H1 (cell line): ENCODE data around the gene PBX3. TPM values are rescaled to one million over a fixed set of nuclear protein-coding genes. Genes with fewer than 3 reads are reported as not detected.

ENCODE experiments used
- ATF2 ChIP-seq: IDR thresholded peaks from 2 replicates; pipeline ENCODE4 v1.6.1; 2012; ENCODE audit warnings: low read length, inconsistent platforms
- CBX5 ChIP-seq: fragments of 300-800, 300-1000 bp; sonication (generic); IDR thresholded peaks from 2 replicates; pipeline ENCODE4 v1.7.1; 2016; ENCODE audit warnings: antibody characterized with exemption, low read length, low read depth
- CEBPB ChIP-seq: IDR thresholded peaks from 2 replicates; pipeline ENCODE4 v1.6.1; 2012; ENCODE audit warnings: low read depth, low read length
- EGR1 ChIP-seq: IDR thresholded peaks from 2 replicates; pipeline ENCODE4 v1.6.1; 2011; ENCODE audit warnings: low read depth, low read length, borderline replicate concordance
- EP300 ChIP-seq, 2 experiments: IDR thresholded peaks; 1 replicate in 1 of 2; 2 replicates in 1 of 2; pipeline ENCODE4 v1.6.1; 2011 to 2012; ENCODE audit warnings: low read depth in 2 of 2, low read length in 2 of 2, mild to moderate bottlenecking in 2 of 2, borderline replicate concordance in 1 of 2, inconsistent platforms in 1 of 2, moderate library complexity in 1 of 2
- HDAC2 ChIP-seq, 2 experiments: fragments of 300-600 bp in 1 of 2; sonication (generic) in 1 of 2; IDR thresholded peaks; 2 replicates each; pipeline ENCODE4 v1.6.1; 2011 to 2012; ENCODE audit warnings: low read depth in 2 of 2, low read length in 2 of 2, mild to moderate bottlenecking in 2 of 2, moderate library complexity in 2 of 2, borderline replicate concordance in 1 of 2, inconsistent platforms in 1 of 2
- KDM1A ChIP-seq: fragments of 200-600, 300-600 bp; sonication (generic); IDR thresholded peaks from 2 replicates; pipeline ENCODE4 v1.7.1; 2016; ENCODE audit warnings: mild to moderate bottlenecking, low read length, borderline replicate concordance
- RNF2 ChIP-seq: fragments of 200-900, 300-1000 bp; sonication (generic); IDR thresholded peaks from 2 replicates; pipeline ENCODE4 v1.7.1; 2016; ENCODE audit warnings: borderline replicate concordance, low read depth, mild to moderate bottlenecking, antibody characterized with exemption, low read length; ENCODE audit not compliant: poor library complexity, severe bottlenecking; ENCODE audit errors: missing control alignments
- RXRA ChIP-seq: IDR thresholded peaks from 2 replicates; pipeline ENCODE4 v1.6.1; 2011; ENCODE audit warnings: low read depth, mild to moderate bottlenecking, low read length, moderate library complexity; ENCODE audit not compliant: insufficient read depth
- SAP30 ChIP-seq: fragments of 300-600 bp; sonication (generic); IDR thresholded peaks from 2 replicates; pipeline ENCODE4 v1.7.1; 2012; ENCODE audit warnings: low read length, moderate library complexity, mild to moderate bottlenecking, inconsistent platforms; ENCODE audit not compliant: insufficient read depth, insufficient replicate concordance
- SP4 ChIP-seq: IDR thresholded peaks from 2 replicates; pipeline ENCODE4 v1.6.1; 2012; ENCODE audit warnings: low read length, inconsistent platforms
- polyA plus RNA-seq, 7 experiments: library from polyadenylated mRNA; depleted of rRNA in 3 of 7; stranded (reverse) in 5 of 7; unstranded in 2 of 7; fragments of >200 nt in 5 of 7; fragments of 200-250 nt in 2 of 7; gene quantifications; 1 replicate in 5 of 7; 2 replicates in 1 of 7; 4 replicates in 1 of 7; pipeline versions ENCODE4 v1.2.1 to v1.2.3, GENCODE V29; 2011 to 2013; ENCODE audit warnings: missing spikeins in 2 of 7, mixed read lengths in 2 of 7
- total RNA-seq: library from RNA; stranded (reverse); fragmentation: NEBNext Ultra II Directional; extraction: Animal tissue kit (Norgen Biotek cat#: 25700); gene quantifications from 2 replicates; pipeline ENCODE4 v1.2.1, GENCODE V29; 2021

Gene PBX3
- total and polyA plus RNA-seq, 2 of the 8 experiments (the other 6 are each of a cell fraction or from before 2014, with no cell fraction given), result 22.7 to 44.3 TPM

GRCh38 chr9:125985142-125985997, 238.2 kb downstream of the PBX3 start (continued):
- TF ChIP-seq EGR1, result no peak
- TF ChIP-seq SP4, result no peak
- no peak for TF ChIP-seq ATF2
- TF ChIP-seq RNF2, result no peak
- TF ChIP-seq EP300 (IDR thresholded peaks at IDR 0.05; ENCODE audit: borderline replicate concordance in 1 of 2, low read depth in 2 of 2, low read length in 2 of 2), result no peak
- TF ChIP-seq HDAC2 (IDR thresholded peaks at IDR 0.05; ENCODE audit: borderline replicate concordance in 1 of 2, low read depth in 2 of 2, low read length in 2 of 2), result no peak
- TF ChIP-seq KDM1A, result no peak
- TF ChIP-seq CBX5, result no peak
- no peak for TF ChIP-seq RXRA
- TF ChIP-seq SAP30, result no peak
- no peak for TF ChIP-seq CEBPB
